ENCODE measurements around the gene TPRG1.

GRCh38 chr3:189337673-189338091 is 165.9 kb downstream of the TPRG1 start:
- no peak for TF ChIP-seq CTCF (IDR thresholded peaks at IDR 0.05)
- no peak for TF ChIP-seq POLR2A (IDR thresholded peaks at IDR 0.05)

All from Peyer's patch (tissue), 4 donors.